HepG2 (cell line): ENCODE results near the gene CEMP1. TPM values are rescaled to one million over a fixed set of nuclear protein-coding genes. Genes with fewer than 3 reads are reported as not detected.

Experiments
- ATF2 ChIP-seq: sonication (generic); formaldehyde crosslinking; IDR thresholded peaks from 2 replicates; pipeline ENCODE4 v1.4.0; 2020; ENCODE audit warnings: missing genetic modification reagents
- BATF2 ChIP-seq: sonication (generic); formaldehyde crosslinking; IDR thresholded peaks from 2 replicates; pipeline ENCODE4 v1.8.0; 2022; ENCODE audit warnings: mild to moderate bottlenecking, missing genetic modification reagents, moderate library complexity
- CEBPG ChIP-seq: IDR thresholded peaks from 2 replicates; pipeline ENCODE4 v1.6.1; 2016
- CREB3 ChIP-seq: sonication (generic); formaldehyde crosslinking; IDR thresholded peaks from 2 replicates; pipeline ENCODE4 v1.5.0; 2020; ENCODE audit warnings: missing genetic modification reagents
- ELF4 ChIP-seq: sonication (generic); formaldehyde crosslinking; IDR thresholded peaks from 2 replicates; pipeline ENCODE4 v1.5.0; 2020; ENCODE audit warnings: missing genetic modification reagents, mild to moderate bottlenecking, moderate library complexity, borderline replicate concordance
- FOSL1 ChIP-seq: sonication (generic); formaldehyde crosslinking; IDR thresholded peaks from 2 replicates; pipeline ENCODE4 v1.9.0; 2021; ENCODE audit warnings: missing genetic modification reagents, borderline replicate concordance
- ISL2 ChIP-seq: sonication (generic); formaldehyde crosslinking; IDR thresholded peaks from 2 replicates; pipeline ENCODE4 v1.5.0; 2020; ENCODE audit warnings: missing genetic modification reagents
- MED8 ChIP-seq: sonication (generic); formaldehyde crosslinking; IDR thresholded peaks from 2 replicates; pipeline ENCODE4 v1.8.1; 2023; ENCODE audit warnings: mild to moderate bottlenecking, missing genetic modification reagents; ENCODE audit not compliant: insufficient replicate concordance
- MEIS2 ChIP-seq: sonication (generic); formaldehyde crosslinking; IDR thresholded peaks from 2 replicates; pipeline ENCODE4 v1.9.0; 2021; ENCODE audit warnings: mild to moderate bottlenecking, missing genetic modification reagents
- MLX ChIP-seq: IDR thresholded peaks from 2 replicates; pipeline ENCODE4 v1.6.1; 2016
- MTF2 ChIP-seq: sonication (generic); formaldehyde crosslinking; IDR thresholded peaks from 2 replicates; pipeline ENCODE4 v1.5.0; 2020; ENCODE audit warnings: missing genetic modification reagents, borderline replicate concordance
- NCOA5 ChIP-seq: sonication (generic); formaldehyde crosslinking; IDR thresholded peaks from 2 replicates; pipeline ENCODE4 v1.4.0; 2020; ENCODE audit warnings: missing genetic modification reagents
- PAF1 ChIP-seq: IDR thresholded peaks from 2 replicates; pipeline ENCODE4 v1.6.1; 2016; ENCODE audit warnings: missing genetic modification reagents, missing compliant biosample characterization
- PITX1 ChIP-seq: sonication (generic); formaldehyde crosslinking; IDR thresholded peaks from 2 replicates; pipeline ENCODE4 v1.5.1; 2020; ENCODE audit warnings: mild to moderate bottlenecking, missing genetic modification reagents
- SOX13 ChIP-seq, 3 experiments: fragments of 450-650 bp in 1 of 3; sonication (generic) in 1 of 3; formaldehyde crosslinking in 1 of 3; IDR thresholded peaks in 2 of 3; conservative IDR thresholded peaks in 1 of 3; 2 replicates each; pipeline versions ENCODE4 v1.5.0 to v1.6.1; 2016 to 2020; ENCODE audit warnings: antibody characterized with exemption in 1 of 3, mild to moderate bottlenecking in 1 of 3, missing compliant biosample characterization in 1 of 3, missing genetic modification reagents in 1 of 3, moderate library complexity in 1 of 3
- SOX5 ChIP-seq: IDR thresholded peaks from 2 replicates; pipeline ENCODE4 v1.6.1; 2016; ENCODE audit warnings: borderline replicate concordance
- YY1 ChIP-seq: IDR thresholded peaks from 2 replicates; pipeline ENCODE4 v1.6.1; 2011; ENCODE audit warnings: low read length, low read depth, moderate library complexity, mild to moderate bottlenecking; ENCODE audit not compliant: insufficient read depth, insufficient replicate concordance
- ZBTB21 ChIP-seq: sonication (generic); formaldehyde crosslinking; IDR thresholded peaks from 2 replicates; pipeline ENCODE4 v1.4.0; 2020; ENCODE audit warnings: missing genetic modification reagents
- ZFP41 ChIP-seq: sonication (generic); formaldehyde crosslinking; IDR thresholded peaks from 2 replicates; pipeline ENCODE4 v1.4.0; 2020; ENCODE audit warnings: mild to moderate bottlenecking, missing genetic modification reagents, borderline replicate concordance
- ZNF18 ChIP-seq: sonication (generic); formaldehyde crosslinking; IDR thresholded peaks from 2 replicates; pipeline ENCODE4 v1.8.0; 2022; ENCODE audit warnings: mild to moderate bottlenecking, missing genetic modification reagents; ENCODE audit not compliant: insufficient replicate concordance
- ZNF20 ChIP-seq: sonication (generic); formaldehyde crosslinking; IDR thresholded peaks from 2 replicates; pipeline ENCODE4 v1.4.0; 2020; ENCODE audit warnings: mild to moderate bottlenecking, moderate library complexity, missing genetic modification reagents
- ZNF282 ChIP-seq: fragments of 450-650 bp; IDR thresholded peaks from 2 replicates; pipeline ENCODE4 v1.6.1; 2018; ENCODE audit not compliant: partially characterized antibody
- ZNF605 ChIP-seq: sonication (generic); formaldehyde crosslinking; IDR thresholded peaks from 2 replicates; pipeline ENCODE4 v1.8.0; 2022; ENCODE audit warnings: mild to moderate bottlenecking, missing genetic modification reagents
- ZNF749 ChIP-seq: sonication (generic); formaldehyde crosslinking; IDR thresholded peaks from 2 replicates; pipeline ENCODE4 v1.8.0; 2022; ENCODE audit warnings: mild to moderate bottlenecking, missing genetic modification reagents, moderate library complexity, borderline replicate concordance
- polyA plus RNA-seq, 8 experiments: library from polyadenylated mRNA; depleted of rRNA in 3 of 8; stranded (reverse) in 7 of 8; unstranded in 1 of 8; fragments of >200 nt; fragmentation: Illumina TruSeq in 4 of 8; extraction: Trizol in 4 of 8; gene quantifications; 2 replicates each; pipeline versions ENCODE4 v1.2.1 to v1.2.3, GENCODE V29; 2011 to 2016; ENCODE audit warnings: low read depth in 4 of 8, missing spikeins in 1 of 8, mixed read lengths in 1 of 8; ENCODE audit not compliant: insufficient read depth in 1 of 8
- total RNA-seq, 5 experiments: library from RNA; depleted of rRNA; stranded (reverse); fragments of >200 nt; fragmentation: Illumina TruSeq; extraction: Trizol; gene quantifications; 2 replicates each; pipeline ENCODE4 v1.2.3, GENCODE V29; 2016; ENCODE audit warnings: low read depth in 1 of 5

The CEMP1 gene
- total and polyA plus RNA-seq, 2 of the 13 experiments (the other 11 are each of a cell fraction or from before 2014, with no cell fraction given), result not detected

- TF ChIP-seq PITX1 (CRISPR knock-in tag) (0 out of 2 replicates have a peak, but pooled peaks have one; percentile 46), ZBTB21 (CRISPR knock-in tag) (no peak), ZNF20 (CRISPR knock-in tag) (no peak), ATF2 (CRISPR knock-in tag) (peak; percentile 75; the same call in 1 of the 2 replicates), YY1 (no peak), CREB3 (CRISPR knock-in tag) (no peak), PAF1 (CRISPR knock-in tag) (peak; percentile 74; the same call in 1 of the 2 replicates), MLX (CRISPR knock-in tag) (0 out of 2 replicates have a peak, but pooled peaks have one; percentile 7), CEBPG (CRISPR knock-in tag) (peak; percentile 78), MTF2 (CRISPR knock-in tag) (no peak), NCOA5 (CRISPR knock-in tag) (no peak), SOX13 (IDR thresholded peaks at IDR 0.05) (peak; percentile 10; the same call in 1 of the 2 replicates), SOX13 (CRISPR knock-in tag; conservative IDR thresholded peaks at IDR 0.05 in 1 of 2, IDR thresholded peaks at IDR 0.05 in 1 of 2) (peak in 1 of 2 experiments; percentile 35; a peak in 1 of 4 replicates), ZFP41 (CRISPR knock-in tag) (no peak), ISL2 (CRISPR knock-in tag) (peak; percentile 60; the same call in 1 of the 2 replicates), MEIS2 (CRISPR knock-in tag) (peak; percentile 61), ZNF749 (CRISPR knock-in tag) (peak; percentile 95), ZNF18 (CRISPR knock-in tag) (no peak), FOSL1 (no peak), ZNF282 (no peak), SOX5 (CRISPR knock-in tag) (peak; percentile 68; the same call in 1 of the 2 replicates), ZNF605 (CRISPR knock-in tag) (0 out of 2 replicates have a peak, but pooled peaks have one; percentile 16), BATF2 (CRISPR knock-in tag) (no peak), ELF4 (no peak), MED8 (CRISPR knock-in tag) (peak; percentile 51)
Measured at GRCh38 chr16:2531696-2532493, 687 bp upstream of the CEMP1 start (continued).
